Sigmoid colon (tissue), 4 donors: ENCODE data around the gene NCSTN.

Source experiments
- CTCF ChIP-seq, 4 experiments: fragments of 450-650 bp in 3 of 4; fragments of 200-600 bp in 1 of 4; IDR thresholded peaks; one replicate each; pipeline ENCODE4 v1.5.1; 2016 to 2019; ENCODE audit warnings: antibody characterized with exemption in 4 of 4, mild to moderate bottlenecking in 3 of 4, moderate library complexity in 2 of 4
- POLR2A ChIP-seq, 2 donors: fragments of 450-650 bp; IDR thresholded peaks; one replicate each; pipeline ENCODE4 v1.6.1; 2016; ENCODE audit warnings: antibody characterized with exemption in 2 of 2, mild to moderate bottlenecking in 2 of 2, moderate library complexity in 2 of 2
- POLR2AphosphoS5 ChIP-seq, 4 donors: sonication (generic); formaldehyde crosslinking; IDR thresholded peaks; one replicate each; pipeline ENCODE4 v1.6.1; 2017; ENCODE audit warnings: antibody characterized with exemption in 4 of 4

- TF ChIP-seq CTCF (IDR thresholded peaks at IDR 0.05): no peak
- no peak for TF ChIP-seq POLR2A (IDR thresholded peaks at IDR 0.05)
- TF ChIP-seq POLR2AphosphoS5 (IDR thresholded peaks at IDR 0.05): no peak
Measured at GRCh38 chr1:160398823-160399222, 55.6 kb downstream of the NCSTN start.
